NCI-H1930 (cell line): Measurements from ENCODE around the gene MCF2.

Experiments used
- DNase-seq, 2 experiments: peaks; one replicate each; lab custom pipeline; 2025; lab: John Stamatoyannopoulos, UW

The MCF2 gene

DNA sequence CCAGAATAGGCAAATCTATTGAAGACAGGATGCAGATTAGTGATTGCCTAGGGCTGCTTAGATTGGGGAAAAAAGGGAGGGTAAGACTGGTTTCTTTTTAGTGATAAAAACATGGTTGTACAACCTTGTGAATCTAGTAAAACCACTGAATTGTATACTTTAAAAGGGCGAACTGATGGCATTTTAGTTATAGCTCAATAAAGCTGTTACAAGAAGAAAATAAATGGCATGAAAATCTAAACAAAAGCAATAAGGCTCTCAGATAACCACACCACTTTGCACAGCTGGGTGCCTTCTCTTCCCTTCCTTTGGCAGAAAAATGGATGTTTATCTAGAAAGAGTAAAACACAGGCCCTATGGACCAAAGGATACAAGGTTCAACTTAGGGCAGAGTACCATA lies 107.9 kb downstream of the MCF2 start:
- no peak for DNase-seq

DNA sequence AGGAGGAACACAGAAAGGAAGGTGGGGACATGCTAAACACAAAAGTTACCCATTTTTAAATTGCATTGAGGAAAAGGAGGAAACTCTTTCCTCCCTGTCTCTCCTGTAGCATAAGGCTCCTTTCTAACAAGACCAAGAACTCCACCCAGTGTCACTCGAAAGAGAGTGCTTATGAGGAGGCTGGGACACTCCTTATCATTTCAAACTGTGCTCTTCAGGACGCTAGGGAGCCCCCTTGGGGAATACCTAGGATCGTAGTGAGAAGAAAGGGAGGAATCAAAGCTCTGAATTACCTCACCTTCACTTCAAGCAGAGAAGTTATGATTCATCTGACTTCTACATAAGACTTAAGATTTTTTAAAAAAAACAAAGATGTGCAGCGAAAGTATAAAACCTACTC lies 111.9 kb downstream of the MCF2 start:
- no peak for DNase-seq

GRCh38 chrX:139585613-139586012 lies 122.4 kb downstream of the MCF2 start:
- DNase-seq, result no peak

DNA sequence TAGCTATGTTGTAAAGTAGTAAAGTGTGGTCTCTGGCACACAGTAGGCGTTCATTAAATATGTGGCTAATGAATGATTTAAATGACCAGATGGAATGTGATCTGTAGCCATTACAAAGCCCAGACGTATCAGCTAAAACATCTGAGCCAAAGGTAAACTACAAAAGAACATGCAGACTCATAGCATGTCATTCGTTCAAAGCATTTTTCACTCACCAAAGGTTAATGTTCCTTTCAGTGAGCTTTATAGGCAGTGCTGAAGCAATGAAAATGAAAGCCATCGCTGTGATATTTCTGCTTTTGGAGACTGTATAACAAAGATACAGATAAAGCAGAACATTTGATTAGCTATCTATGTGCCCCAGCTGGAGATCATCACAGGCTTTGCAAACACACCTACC lies 126.9 kb downstream of the MCF2 start:
- DNase-seq, result no peak

DNA sequence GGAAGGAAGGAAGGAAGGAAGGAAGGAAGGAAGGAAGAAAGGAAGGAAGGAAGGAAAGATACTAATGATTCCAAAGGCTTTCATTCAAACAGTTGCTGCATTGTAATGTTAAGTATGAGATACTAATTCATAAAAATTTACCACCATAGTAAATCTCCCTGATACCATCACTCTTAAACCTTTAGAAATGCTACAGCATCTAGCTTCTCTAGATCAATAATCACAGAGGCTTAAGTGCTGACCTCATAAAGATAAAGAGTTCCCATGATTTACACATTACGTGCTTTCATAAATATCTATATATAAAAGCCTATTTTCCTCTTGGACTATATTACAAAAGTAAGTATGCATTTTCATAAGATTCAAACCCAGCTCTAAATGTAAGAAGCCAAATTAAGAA lies 141.0 kb downstream of the MCF2 start:
- DNase-seq, result no peak

- no peak for DNase-seq
Observed at GRCh38 chrX:139563251-139563650, 144.7 kb downstream of the MCF2 start.

DNA sequence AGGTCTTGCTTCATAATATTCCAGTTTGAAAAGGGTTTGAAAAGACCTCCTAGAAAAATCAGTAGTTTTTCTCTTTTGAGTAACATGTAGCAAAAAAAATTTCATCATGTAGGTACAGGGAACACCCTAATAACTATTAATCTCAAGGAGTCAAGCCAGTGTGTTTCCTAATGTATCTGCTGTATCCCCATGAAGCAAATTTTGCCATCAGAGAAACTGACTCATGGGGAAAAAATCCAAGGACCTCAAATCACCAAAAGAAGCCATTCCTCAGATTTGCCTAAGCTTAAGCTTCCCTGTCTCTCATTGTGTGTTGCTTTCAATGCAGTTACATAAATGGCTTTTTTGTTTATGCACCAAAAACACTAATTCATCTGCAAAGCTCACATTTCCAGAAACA lies 147.7 kb downstream of the MCF2 start:
- DNase-seq, result no peak

- DNase-seq, result peak; percentile 17 to 43
Observed at GRCh38 chrX:139559383-139560042, 148.5 kb downstream of the MCF2 start.

DNA sequence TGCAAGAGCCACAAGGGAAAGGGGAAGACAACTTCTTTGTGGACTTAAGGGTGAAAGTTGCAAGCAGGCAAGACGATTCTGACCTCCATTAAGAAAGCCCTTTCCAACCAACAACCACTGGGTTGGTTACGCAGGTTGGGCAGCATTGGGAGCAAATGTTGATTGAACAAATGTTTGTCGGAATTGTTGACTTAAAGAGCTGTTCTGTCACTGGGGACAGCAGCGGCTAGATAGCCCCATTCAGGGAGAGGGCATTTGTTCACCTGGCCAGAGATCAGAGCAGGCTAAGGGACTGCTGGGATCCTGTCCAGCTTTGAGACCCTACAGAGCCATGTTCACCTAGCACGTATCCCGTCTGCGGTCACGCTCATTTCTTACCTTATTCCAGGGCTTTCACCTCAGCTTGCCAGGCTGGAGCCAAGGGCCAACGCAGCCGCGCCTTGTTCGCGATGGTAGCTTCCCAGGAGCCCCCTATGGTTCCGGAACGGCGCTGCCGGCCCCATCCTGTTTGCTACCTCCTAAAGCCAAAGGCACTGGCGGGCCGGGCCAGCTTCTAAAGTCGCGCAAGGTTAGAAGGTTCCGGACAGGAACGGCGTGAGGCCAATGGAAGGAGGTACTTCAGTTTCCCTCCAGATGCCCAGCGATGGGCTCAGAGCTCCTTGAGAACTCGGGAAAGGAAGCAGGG lies 152.8 kb downstream of the MCF2 start:
- DNase-seq, result no peak

DNA sequence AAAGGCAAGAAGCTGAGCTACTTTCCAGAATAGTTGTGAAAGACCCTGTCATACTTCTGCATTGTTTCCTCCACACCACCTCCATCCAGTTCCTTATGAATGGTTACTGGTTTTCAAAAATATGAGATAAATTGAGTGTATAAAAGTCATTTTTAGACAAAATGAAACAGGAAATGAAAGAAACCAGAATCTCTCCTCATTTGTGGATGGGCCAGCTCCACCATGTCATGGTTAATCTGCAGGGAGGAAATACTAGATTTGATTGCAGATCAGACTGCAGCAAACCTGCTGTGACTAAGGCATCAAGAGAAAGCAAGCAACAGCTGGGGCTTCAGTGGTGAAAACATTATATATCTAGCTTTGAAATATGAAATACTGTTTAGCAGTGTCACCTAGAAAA lies 153.6 kb downstream of the MCF2 start:
- DNase-seq, result no peak

DNA sequence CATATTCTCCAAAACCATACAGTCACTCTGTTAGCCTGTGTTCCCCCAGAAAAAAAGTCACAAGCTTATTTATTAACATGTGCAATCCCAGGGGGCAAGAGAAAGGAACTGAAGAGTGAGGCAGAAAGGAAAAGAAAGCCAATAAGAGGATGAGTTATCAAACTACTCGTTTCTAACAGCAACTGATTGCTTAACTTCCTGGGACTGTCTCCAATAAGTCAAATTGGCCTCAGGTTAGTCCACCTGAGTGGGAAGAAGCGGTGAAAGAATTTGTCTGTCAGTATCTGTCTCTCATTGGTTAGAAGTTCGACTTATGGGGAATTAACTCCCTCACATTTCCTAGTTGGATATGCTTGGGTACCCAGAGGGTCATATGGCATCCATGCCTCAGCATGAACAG lies 163.4 kb downstream of the MCF2 start:
- no peak for DNase-seq

DNA sequence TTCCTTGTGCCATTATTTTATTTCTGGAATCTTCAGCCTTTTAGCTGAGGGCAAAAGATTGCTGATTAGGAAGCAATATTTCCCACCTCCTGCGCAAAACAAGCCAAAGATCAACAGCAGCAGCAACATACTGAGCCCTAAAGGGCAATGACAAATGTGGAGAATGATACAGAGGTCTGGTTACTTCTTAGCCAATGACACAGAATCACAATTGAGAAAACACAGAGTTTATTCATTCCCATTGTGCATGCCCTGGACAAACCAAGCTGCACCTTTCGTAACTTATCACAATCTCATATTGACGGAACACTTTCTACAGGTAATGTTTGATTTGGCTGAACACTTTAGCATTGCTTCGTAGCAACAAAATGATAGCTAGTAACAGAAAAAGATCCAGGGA lies 164.0 kb downstream of the MCF2 start:
- DNase-seq, result no peak

GRCh38 chrX:139542652-139543051 lies 165.3 kb downstream of the MCF2 start:
- DNase-seq, result no peak

GRCh38 chrX:139538907-139539790 lies 168.8 kb downstream of the MCF2 start:
- DNase-seq, result no peak

- no peak for DNase-seq
Observed at GRCh38 chrX:139533444-139533843, 174.5 kb downstream of the MCF2 start.

GRCh38 chrX:139532834-139533233 lies 175.1 kb downstream of the MCF2 start:
- DNase-seq, result no peak
